NCI-H1436 (cell line): ENCODE results near the gene EPB41L1.

Source experiments
- DNase-seq: peaks from one replicate; lab custom pipeline; 2025; lab: John Stamatoyannopoulos, UW

Gene EPB41L1

DNA sequence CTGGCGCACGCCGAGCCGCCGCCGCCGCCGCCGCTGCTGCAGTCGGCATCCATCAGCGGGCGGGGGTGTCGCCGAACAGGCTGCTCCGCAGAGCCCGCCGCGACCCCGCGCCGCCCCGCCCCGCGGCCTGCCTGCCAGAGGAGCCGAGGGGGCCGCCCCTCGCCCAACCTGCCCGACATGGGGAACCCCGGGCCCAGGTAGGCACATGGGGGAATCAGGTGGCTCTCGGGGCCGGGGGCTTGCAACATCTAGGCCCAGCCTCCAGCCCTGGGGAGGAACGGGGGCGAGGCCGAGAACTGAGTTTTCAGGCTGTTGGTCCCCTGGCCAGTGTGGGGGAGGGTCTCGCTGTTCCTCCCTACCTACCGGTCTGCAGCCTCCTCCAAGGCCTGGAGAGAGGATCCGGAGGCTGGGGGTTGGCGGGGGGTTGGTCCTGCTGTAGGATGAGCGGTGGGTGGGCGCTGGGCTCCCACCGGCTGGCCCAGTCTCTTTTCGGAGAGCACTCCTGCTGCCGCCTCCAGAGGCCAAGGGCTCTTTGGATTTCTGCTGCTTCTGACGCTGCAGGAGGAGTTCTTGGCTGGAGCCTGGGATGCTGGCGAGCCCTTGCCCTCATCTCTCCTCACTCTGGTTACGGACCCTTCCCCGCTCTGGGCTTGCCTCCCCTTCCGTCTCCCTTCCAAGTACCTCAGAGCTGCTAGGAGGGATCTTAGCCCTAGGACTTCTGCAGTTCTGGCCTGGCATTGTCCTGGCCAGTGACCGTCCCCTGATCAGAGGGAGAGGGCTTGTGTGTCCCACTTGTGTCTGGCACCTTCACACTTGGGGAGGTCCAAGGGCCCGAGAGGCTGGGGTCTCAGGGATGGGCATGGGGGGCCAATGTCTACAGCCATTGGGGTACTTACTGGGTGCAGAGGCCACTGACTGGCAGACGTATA lies at the start of gene EPB41L1:
Gene EPB41L1, plus strand, starts transcription at position 41 of the 929 bp plus-strand sequence. CDS start 19,038 bp downstream, outside the sequence.
- DNase-seq = no peak

DNA sequence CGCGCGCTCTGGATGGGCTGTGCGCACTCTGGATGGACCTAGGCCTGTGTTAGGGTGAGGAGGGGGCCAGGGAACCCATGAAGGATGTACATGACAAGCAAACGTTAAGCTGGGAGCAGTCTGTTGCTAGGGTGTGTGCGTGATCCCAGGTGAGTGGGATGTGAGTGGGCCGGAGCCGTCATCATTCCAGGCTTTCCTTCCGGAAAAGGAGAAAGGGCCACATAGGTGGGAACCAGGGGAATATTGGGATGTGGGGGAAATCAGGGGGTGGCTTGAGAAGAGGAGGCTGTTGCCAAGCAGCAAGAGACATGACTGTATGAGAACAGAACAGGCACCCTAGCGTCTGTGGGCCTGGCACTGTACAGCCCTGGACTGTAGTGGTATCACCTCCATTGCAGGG lies 49.7 kb upstream of the EPB41L1 start:
- no peak for DNase-seq

DNA sequence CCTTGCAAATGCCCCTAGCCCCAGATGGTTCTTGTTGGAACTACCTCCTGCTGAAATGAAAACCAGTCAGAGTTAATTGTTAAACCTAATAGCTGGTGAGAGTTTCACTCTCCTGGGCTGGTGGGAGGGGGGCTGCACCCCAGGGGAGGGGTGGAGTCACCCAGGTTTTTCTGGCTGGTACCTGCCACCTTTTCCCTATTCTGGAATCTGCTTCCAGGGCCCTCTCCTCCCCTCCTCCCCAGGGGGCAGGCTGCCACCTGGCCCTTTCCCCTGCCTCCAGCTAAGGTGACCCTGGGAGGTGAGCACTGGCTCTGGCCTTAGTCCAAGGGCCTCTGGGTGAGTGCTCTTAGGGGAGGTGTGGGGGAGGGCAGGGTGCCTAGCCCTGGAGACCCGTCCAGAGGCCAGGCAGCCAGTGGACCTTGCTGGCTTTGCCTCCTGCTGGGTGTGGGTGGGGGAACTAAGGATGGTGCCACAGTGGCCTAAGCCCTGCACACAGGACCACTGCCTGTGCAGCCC lies 48.8 kb upstream of the EPB41L1 start:
- no peak for DNase-seq

DNA sequence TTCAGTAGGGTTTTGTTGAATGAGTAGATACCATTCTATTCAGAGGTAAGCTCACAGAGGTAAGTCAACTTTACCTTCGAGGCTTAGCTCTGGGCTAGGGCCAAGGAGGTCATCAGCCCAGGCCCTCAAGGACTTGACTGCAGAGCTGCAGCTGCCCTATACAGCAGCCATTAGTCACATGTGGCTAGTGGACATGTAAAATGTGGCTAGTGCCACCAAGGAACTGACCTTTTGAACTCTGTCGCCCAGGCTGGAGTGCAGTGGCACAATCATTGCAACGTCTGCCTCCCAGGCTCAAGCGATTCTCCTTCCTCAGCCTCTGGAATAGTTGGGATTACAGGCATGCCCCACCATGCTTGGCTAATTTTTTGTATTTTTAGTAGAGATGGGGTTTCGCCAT lies 47.9 kb upstream of the EPB41L1 start:
- DNase-seq = no peak

DNA sequence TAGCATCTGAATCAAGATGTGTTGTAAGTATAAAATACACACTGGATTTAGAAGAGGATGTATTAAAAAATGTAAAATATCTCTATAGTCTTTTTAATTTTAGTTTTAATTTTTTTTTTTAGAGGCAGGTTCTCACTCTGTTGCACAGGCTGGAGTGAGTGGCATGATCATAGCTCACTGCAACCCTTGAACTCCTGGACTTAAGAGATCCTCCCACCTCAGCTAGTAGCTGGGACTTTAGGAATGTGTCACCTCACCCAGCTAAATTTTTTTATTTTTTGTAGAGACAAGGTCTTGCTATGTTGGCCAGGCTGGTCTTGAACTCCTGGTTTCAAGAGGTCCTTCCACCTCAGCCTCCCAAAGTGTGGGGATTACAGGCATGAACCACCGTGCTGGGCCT lies 46.7 kb upstream of the EPB41L1 start:
- DNase-seq = no peak

DNA sequence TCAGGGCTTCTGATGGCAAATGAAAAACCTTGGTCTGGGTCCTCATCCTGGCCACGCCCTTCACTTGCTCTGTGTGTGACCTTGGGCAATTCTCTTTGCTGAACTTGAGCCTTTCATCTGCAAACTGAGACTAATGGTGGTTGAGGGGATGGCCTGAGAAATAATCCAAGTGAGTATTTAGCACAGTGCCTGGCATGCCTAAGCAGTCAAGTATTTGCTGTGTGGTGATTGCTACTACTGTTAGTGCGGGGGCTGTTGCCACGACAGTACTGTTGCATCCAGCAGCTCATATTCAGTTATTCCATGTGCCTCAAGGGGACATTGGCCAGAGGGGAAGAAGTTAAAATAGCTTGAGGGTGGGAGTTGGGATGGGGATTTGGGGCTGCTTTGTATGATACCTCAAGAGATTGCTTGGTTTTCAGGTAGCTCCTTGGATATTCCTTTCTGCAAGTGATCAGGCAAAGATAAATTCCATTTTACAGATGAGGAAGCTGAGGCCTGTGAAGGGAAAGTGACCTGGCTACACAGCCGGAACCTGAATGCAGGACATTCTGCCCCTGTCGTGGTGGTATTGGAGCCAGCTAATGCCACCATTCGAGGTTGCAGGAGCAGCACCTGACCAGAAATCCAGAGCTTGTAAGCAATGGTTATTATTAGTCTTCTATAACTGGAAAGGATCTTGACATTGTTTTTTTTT lies 45.1 kb upstream of the EPB41L1 start:
- no peak for DNase-seq

DNA sequence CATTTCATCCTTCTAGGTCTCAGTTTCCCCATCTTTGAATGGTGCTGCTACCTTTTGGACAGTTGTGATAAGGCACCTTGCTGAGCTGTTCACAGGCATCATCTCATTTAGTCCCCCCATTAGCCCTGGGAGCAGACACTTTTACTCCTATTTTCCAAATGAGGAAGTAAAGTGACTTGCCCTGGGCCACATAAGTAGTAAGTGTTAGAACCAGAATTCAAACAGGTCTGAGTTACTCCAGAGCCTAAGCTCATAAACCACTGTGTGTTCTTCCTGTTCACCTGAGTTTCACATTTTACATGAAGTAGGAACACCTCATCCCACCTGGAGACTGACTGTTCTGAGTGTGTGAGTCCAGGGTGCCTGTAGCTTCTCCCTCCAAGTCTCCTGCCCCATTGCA lies 43.5 kb upstream of the EPB41L1 start:
- DNase-seq = no peak

DNA sequence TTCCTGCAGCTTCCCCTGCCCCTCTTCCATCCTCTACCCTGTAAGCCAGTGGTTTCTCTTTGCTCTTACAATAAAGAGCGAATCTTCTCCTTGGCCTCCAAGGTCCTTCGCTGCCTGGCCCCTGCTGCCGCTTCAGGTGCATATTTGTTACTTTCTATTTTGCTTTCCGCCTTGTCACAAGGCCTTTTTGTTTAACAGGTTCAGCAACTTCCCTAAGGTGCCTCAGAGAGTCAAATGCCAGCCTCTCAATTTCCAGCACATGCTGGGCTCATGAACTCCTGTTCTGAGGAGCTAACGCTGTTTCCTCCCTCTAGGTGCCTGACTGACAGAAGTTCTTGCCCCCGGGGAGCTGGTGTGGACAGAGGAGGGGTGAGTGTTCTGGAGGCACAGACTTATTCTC lies 42.4 kb upstream of the EPB41L1 start:
- DNase-seq = no peak

DNA sequence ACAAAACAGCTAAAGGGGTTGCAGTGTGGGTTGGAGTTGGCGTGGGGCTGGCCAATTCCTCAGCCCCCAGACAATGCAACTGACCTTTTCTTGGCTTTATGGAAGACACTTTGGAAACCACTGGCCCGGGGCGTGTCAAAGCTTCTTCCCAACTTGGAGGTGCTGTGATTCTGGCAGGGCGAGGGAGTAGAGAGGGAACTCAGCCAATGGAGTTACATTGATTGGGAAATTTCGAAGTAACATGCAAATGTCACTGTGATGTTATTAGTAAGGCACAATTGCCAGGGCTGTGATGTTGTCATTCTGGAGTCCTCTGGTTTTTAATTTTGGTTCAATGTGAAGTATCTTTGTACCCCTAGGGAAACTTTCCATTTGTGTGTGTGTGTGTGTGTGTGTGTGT lies 41.5 kb upstream of the EPB41L1 start:
- no peak for DNase-seq

DNA sequence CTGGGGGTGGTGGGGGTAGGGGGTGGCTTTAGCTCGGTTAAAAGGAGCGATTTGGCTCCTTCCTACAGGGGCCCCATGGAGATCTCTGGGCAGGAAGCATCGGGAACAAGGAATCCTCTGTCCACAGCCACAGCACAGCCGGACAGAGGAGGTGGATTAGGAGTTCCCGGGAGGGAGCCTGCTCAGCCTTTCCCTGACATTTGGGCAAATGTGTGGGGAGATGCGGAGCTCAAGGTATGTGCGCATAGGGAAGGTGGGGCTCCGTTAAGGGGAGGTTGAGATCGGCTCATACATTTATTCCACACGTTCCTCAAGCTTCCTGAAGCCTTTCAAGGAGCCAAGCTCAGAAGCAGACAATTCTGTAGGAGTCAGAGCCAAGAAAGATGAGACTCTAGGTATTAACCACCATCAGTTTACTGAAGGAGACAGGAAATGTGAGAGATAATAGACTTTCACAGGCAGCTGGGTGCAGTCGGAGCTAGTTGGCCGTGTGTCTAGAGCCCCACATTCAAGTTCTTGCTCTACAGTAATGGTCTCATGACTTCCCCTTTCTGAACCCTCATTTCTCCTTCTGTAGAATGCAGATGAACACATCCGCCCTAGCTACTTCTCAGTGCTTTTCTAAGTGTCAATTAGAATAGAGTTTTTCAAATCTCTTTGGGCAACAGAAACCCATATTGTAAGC lies 40.8 kb upstream of the EPB41L1 start:
- no peak for DNase-seq

DNA sequence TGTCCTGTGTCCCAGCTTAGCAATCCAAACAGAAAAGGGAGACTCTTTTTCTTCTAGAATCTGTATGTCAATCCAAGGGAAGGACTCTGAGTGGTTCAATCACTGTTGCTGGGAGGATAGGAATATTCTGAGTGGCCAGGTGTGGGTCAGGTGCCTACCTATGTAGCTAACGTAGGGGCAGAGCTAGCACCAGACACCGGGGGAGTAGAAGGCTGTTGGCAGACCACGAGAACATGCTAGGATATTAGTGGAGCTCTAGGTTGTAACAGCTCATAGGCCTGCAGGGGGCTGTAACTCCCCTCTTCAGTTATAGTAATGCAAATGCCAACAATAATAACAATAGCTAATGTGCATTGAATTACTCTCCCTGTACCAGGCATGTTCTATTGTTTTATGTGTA lies 39.8 kb upstream of the EPB41L1 start:
- DNase-seq = no peak

DNA sequence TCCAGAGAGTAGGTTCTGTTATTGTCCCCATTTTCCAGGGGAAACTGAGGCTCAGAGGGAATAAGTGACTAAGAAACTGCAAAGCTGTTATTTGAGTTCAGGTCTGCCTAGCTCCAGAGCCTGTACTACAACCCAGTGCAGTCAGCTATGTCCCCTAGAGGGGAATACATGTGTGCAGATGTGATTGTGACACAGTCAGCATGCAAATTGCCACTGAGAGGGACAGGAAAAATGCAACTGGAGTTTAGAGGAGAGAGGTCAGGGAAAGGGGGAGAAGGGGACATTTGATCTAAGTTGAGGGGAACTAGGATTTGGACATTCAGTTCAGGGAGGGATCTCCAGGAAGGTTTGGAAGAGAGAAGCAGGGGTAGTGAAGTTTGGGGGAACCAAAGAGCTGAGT lies 38.6 kb upstream of the EPB41L1 start:
- DNase-seq = no peak

DNA sequence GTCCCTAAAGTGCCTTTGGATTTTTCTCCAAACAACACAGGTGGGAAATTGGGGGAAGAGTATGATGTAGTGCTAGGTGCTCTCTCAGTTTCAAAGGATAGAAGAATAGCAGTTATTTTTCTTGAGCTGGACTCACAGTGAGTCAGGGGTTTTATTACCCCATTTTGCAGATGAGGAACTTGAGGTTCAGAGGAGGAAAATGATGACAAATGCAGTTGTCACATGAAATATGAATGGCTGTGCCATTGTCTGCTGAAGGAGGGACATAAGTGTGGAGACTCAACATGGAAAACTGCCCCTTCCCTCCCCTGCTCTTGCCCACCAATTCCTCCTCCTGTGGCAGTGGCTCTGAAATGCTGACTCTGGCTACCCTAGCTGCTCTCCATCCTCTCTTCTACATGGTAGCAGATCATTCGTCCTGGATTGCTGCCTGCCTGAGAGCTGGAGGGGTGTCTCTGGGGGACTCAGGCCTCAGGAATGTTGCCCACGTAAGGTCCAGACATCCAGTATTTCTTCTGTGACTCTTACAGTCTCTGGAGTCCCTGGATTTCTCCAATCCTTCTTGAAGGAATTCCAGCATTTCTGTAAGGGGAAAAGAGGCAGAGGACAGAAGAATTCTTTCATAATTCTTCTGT lies 37.6 kb upstream of the EPB41L1 start:
- no peak for DNase-seq

DNA sequence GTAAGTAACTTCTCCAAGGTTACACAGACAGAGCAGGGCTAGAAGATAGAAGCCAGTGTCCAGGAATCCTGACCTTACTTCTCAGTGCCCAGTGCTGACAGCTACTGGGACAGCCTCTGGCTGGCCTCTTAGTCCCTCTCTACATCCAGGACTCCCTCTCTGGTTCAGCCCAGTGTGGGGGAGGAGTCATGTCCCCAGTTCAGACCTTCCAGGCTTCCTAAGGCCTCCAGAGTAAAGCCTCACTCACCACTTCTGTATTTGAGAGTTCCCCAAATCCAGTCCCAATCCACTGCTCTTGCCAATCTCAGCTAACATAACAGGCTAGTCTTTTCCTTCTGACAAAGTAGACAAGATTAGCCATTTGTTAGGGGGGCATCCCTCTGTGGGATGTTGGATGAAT lies 36.9 kb upstream of the EPB41L1 start:
- DNase-seq = no peak

DNA sequence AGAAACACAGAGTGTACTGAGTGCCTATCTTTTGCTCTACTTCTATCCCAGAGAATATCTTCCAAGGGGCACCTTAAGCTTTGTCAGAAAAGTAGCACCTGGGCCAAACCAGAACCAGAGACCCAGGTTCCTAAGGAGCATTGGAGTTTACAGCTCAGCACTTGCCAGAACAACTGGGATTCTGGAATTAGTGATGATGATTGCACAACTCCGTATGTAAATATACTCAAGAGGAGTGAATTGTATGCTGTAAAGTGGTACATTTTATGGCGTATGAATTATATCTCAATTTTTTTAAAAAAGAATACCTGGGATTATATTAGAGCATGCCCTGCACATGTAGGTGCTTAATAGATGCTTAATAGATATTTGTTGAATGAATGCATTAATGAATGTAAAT lies 36.2 kb upstream of the EPB41L1 start:
- DNase-seq = no peak

DNA sequence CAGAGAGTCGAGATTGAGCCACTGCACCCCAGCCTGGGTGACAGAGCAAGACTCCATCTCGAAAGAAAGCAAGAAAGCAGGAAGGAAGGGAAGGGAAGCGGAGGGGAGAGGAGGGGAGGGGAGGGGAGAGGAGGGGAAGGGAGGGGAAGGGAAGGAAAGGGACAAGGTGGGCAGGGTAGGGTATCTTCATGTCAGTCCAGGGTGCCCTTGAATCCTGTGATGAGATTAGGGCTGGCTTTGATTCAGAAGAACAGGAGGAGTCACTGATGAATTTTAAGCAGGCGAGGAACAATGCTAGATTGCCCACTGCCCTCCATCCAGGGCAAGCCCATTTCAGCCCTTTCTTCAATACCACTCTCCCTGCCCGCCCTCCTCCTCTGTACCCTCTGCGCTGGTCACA lies 35.0 kb upstream of the EPB41L1 start:
- DNase-seq = no peak

DNA sequence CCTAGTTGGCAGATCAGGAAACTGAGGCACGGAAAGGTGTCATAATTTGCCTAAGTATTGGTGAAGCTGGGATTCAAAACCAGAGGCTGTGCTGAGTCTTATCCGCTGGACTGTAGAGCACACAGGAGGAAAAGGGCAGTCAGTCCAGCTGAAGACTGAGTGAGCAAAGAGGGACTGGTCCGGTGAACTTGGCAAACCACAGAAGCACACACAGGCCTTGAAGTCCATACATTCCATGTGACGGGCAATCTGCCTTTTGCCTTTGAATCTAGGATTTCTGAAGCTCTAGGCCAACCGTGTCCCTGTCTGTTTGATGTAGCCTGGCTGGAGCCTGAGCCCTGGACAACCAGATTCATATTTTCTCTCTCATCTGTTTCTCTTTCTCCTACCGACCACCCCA lies 34.3 kb upstream of the EPB41L1 start:
- no peak for DNase-seq

DNA sequence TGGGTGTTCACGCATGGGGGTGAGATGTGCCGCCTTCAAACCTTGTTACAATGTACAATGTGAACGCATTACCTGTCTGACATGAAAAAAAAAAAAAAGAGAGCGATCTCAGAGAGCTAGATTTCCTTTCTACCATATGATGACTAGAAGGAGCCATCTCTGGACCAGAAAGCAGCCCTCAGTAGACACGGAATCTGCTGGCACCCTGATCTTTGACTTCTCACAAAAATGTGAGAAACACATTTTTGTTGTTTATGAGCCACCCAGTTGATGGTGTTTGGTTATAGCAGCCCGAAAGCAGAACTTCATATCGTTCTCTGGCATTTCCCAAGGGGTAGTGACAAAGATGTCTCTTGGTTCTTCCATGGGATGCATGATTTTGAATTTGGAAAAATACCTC lies 33.5 kb upstream of the EPB41L1 start:
- DNase-seq = no peak

DNA sequence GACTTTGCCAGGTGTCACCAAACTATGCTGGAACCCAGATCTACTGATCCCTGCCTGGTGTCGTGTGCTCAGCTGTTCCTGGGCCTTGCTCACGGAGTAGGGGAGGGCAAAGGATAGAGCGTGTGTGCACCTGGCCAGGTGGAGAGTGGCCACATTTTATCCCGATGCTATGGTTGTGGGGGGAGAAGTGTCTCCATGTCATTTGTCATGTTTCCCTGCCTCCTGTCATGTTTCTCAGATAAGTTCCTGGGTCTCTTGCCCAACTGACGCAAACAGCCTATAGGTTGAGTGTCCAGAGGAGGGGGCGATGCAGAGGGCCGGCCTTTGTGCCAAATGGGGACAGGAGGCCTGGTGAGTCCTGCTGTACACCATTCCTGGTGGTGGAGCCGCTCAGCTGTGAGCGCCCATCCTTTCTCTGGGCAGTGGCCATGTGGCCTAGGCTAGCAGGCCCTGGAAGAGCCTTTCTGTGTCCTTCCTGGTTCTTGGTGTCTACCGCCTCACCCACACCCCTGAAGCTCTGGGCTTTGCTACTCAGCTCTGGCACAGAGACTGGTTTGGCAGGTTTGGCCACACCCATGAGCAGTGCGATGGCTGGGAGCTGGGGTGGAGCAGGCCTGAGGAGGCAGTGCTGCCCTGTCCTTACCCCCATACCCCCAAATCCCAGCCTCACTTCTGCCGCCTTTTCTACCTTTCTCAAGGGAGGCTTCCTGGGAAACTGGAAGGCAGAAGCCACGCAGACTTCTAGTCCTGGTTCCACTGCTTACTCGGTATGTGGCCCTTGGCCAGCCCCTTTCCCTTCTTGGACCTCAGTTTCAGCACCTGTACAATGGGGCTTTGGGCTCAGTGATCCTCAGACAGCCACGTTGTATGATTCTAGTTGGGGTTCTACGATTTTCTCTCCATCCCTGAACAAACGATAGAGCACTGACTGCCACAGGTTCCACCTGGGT lies 32.3 kb upstream of the EPB41L1 start:
- no peak for DNase-seq

DNA sequence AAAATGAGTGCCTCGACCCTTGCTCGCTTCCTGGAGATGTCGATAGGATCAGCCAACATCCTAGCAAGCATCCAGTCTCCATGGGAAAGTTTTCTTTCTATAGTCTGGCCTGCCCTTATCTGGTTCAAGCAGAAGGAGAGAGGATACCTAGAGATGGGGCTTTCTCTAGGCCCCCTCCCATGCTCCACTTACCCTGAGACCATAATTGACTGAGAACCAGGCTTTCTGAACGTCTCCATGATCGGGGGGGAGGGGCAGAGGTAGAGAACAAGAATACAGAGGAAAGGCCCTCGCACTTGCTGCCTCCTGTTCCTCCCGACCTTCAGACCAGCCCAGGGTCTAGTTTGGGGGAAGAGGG lies 31.6 kb upstream of the EPB41L1 start:
- no peak for DNase-seq

DNA sequence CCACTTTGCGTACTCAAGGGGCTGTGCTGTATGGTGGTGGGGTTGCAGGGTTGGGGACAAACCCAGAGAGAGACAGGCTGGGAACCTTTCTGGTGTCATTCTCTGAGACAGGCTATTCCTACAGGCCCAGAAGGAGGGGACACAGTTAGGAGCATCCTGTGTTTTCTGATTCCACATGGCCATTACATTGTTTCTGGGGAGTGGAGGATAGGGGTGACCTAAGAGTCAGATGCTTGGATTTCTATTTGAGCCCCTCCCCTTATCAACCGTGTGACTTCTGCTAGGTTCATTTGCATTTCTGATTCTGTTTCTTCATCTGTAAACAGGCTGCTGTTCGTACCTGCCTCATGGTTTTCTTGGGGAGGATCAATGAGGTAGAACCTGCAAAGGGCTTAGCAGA lies 29.4 kb upstream of the EPB41L1 start:
- no peak for DNase-seq
